ENCODE measurements around the gene CPA4. TPM values are rescaled to one million over a fixed set of nuclear protein-coding genes. Genes with fewer than 3 reads are reported as not detected.

Gene CPA4
- total and polyA plus RNA-seq, 4 donors, result 0.03 to 0.05 TPM; not detected in 2

- Histone ChIP-seq H3K9me3 (ENCODE audit: control insufficient read depth in 4 of 4, low read length in 3 of 4) (no peaks in the 10 kb centered on the region), H3K4me1 (ENCODE audit: control insufficient read depth in 4 of 4, insufficient read depth in 4 of 4, low read length in 3 of 4) (no peaks in the 10 kb centered on the region), H3K9ac (ENCODE audit: low read depth in 1 of 2, low read length in 2 of 2) (no peak overlapping the region), H3K4me3 (ENCODE audit: low read depth in 1 of 3, low read length in 3 of 3) (no peak overlapping the region), H3K27ac (ENCODE audit: low read depth in 1 of 2, low read length in 2 of 2) (no peak overlapping the region), H3K27me3 (ENCODE audit: control insufficient read depth in 4 of 4, insufficient read depth in 4 of 4, low read length in 3 of 4) (no peaks in the 10 kb centered on the region), H3K36me3 (ENCODE audit: control insufficient read depth in 4 of 4, insufficient read depth in 3 of 4, low read depth in 1 of 4, low read length in 3 of 4) (no peaks in the 10 kb centered on the region)
- TF ChIP-seq REST (IDR thresholded peaks at IDR 0.05) (no peak), EGR1 (IDR thresholded peaks at IDR 0.05; ENCODE audit: low read depth in 2 of 2) (no peak), JUND (IDR thresholded peaks at IDR 0.05) (no peak), HNF4A (conservative IDR thresholded peaks at IDR 0.05) (no peak), MAX (IDR thresholded peaks at IDR 0.05) (no peak), SP1 (IDR thresholded peaks at IDR 0.05) (no peak), GABPA (IDR thresholded peaks at IDR 0.05 in 1 of 2, conservative IDR thresholded peaks at IDR 0.05 in 1 of 2) (no peak), NR2F2 (IDR thresholded peaks at IDR 0.05) (no peak), RAD21 (IDR thresholded peaks at IDR 0.05) (no peak), FOXA2 (IDR thresholded peaks at IDR 0.05) (no peak)
- TF ChIP-seq, protein P1, sequence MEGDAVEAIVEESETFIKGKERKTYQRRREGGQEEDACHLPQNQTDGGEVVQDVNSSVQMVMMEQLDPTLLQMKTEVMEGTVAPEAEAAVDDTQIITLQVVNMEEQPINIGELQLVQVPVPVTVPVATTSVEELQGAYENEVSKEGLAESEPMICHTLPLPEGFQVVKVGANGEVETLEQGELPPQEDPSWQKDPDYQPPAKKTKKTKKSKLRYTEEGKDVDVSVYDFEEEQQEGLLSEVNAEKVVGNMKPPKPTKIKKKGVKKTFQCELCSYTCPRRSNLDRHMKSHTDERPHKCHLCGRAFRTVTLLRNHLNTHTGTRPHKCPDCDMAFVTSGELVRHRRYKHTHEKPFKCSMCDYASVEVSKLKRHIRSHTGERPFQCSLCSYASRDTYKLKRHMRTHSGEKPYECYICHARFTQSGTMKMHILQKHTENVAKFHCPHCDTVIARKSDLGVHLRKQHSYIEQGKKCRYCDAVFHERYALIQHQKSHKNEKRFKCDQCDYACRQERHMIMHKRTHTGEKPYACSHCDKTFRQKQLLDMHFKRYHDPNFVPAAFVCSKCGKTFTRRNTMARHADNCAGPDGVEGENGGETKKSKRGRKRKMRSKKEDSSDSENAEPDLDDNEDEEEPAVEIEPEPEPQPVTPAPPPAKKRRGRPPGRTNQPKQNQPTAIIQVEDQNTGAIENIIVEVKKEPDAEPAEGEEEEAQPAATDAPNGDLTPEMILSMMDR (IDR thresholded peaks at IDR 0.05; ENCODE audit: low read depth, low read length, missing input control), result no peak
- TF ChIP-seq, protein P2, sequence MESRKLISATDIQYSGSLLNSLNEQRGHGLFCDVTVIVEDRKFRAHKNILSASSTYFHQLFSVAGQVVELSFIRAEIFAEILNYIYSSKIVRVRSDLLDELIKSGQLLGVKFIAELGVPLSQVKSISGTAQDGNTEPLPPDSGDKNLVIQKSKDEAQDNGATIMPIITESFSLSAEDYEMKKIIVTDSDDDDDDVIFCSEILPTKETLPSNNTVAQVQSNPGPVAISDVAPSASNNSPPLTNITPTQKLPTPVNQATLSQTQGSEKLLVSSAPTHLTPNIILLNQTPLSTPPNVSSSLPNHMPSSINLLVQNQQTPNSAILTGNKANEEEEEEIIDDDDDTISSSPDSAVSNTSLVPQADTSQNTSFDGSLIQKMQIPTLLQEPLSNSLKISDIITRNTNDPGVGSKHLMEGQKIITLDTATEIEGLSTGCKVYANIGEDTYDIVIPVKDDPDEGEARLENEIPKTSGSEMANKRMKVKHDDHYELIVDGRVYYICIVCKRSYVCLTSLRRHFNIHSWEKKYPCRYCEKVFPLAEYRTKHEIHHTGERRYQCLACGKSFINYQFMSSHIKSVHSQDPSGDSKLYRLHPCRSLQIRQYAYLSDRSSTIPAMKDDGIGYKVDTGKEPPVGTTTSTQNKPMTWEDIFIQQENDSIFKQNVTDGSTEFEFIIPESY (IDR thresholded peaks at IDR 0.05), result no peak
- DNase-seq (ENCODE audit: low spot score), result no peak
- WGBS, result 58% methylated on average over 5 of the region's 5 CpGs
Measured at GRCh38 chr7:130303982-130304381, 11.0 kb downstream of the CPA4 start.

GRCh38 chr7:130304878-130305277 lies 11.9 kb downstream of the CPA4 start:
- H3K4me1 ChIP-seq (ENCODE audit: control insufficient read depth in 4 of 4, insufficient read depth in 4 of 4, low read length in 3 of 4), result no peaks in the 10 kb centered on the region
- H3K9ac ChIP-seq (ENCODE audit: low read depth in 1 of 2, low read length in 2 of 2), result no peak overlapping the region
- H3K27me3 ChIP-seq (ENCODE audit: control insufficient read depth in 4 of 4, insufficient read depth in 4 of 4, low read length in 3 of 4), result no peaks in the 10 kb centered on the region
- no peaks in the 10 kb centered on the region for H3K36me3 ChIP-seq (ENCODE audit: control insufficient read depth in 4 of 4, insufficient read depth in 3 of 4, low read depth in 1 of 4, low read length in 3 of 4)
- H3K9me3 ChIP-seq (ENCODE audit: control insufficient read depth in 4 of 4, low read length in 3 of 4), result no peaks in the 10 kb centered on the region
- DNase-seq (ENCODE audit: low spot score), result no peak
- WGBS, result 85% methylated on average over 3 of the region's 3 CpGs
- no peak for TF ChIP-seq JUND (IDR thresholded peaks at IDR 0.05)
- TF ChIP-seq FOXA2 (IDR thresholded peaks at IDR 0.05), result no peak
- TF ChIP-seq NR2F2 (IDR thresholded peaks at IDR 0.05), result no peak
- no peak for TF ChIP-seq RAD21 (IDR thresholded peaks at IDR 0.05)
- TF ChIP-seq EGR1 (IDR thresholded peaks at IDR 0.05; ENCODE audit: low read depth in 2 of 2), result no peak
- TF ChIP-seq RXRA (IDR thresholded peaks at IDR 0.05), result no peak
- TF ChIP-seq, protein P1 (IDR thresholded peaks at IDR 0.05; ENCODE audit: low read depth, low read length, missing input control), result no peak
- no peak for TF ChIP-seq FOXA1 (IDR thresholded peaks at IDR 0.05)
- TF ChIP-seq HNF4G (IDR thresholded peaks at IDR 0.05), result no peak
- H3K4me3 ChIP-seq (ENCODE audit: low read depth in 1 of 3, low read length in 3 of 3), result no peak overlapping the region
- H3K27ac ChIP-seq (ENCODE audit: low read depth in 1 of 2, low read length in 2 of 2), result no peak overlapping the region

All from liver (tissue), 9 donors.